Adrenal gland (tissue), 12 donors: ENCODE measurements around the gene JARID2. TPM values are rescaled to one million over a fixed set of nuclear protein-coding genes. Genes with fewer than 3 reads are reported as not detected.
A peak's percentile ranks its signal among the peaks of the same experiment; 100 is the strongest.

ENCODE experiments used
- DNase-seq, 7 donors: peaks; one replicate each; pipeline ENCODE4 v3.0.0-alpha.2; 2019 to 2020
- H3K27ac ChIP-seq, 5 donors: fragments of 200-600 bp; sonication (generic) in 4 of 5; 1 replicate in 3 of 5; 2 replicates in 2 of 5; pipeline versions ENCODE4 v1.5.1 to v1.8.0; 2016 to 2020; ENCODE audit warnings: mild to moderate bottlenecking in 1 of 5
- H3K27me3 ChIP-seq: fragments of 200-600 bp; 2 replicates; pipeline ENCODE4 v1.8.0; 2021
- H3K36me3 ChIP-seq, 2 donors: fragments of 200-600 bp; replicated peaks in 1 of 2; 1 replicate in 1 of 2; 2 replicates in 1 of 2; pipeline versions ENCODE4 v1.5.1 to v1.8.0; 2018 to 2022
- H3K4me1 ChIP-seq, 2 donors: fragments of 200-600 bp; replicated peaks in 1 of 2; 1 replicate in 1 of 2; 2 replicates in 1 of 2; pipeline versions ENCODE4 v1.5.1 to v1.8.0; 2018 to 2021
- H3K4me3 ChIP-seq, 4 donors: fragments of 200-600 bp; sonication (generic) in 3 of 4; one replicate each; pipeline ENCODE4 v1.5.1; 2016 to 2018
- H3K9me3 ChIP-seq, 3 donors: fragments of 200-600 bp; sonication (generic) in 1 of 3; replicated peaks in 1 of 3; 1 replicate in 2 of 3; 2 replicates in 1 of 3; pipeline versions ENCODE4 v1.5.1 to v1.8.0; 2016 to 2021
- CTCF ChIP-seq, 6 experiments: fragments of 450-650 bp in 4 of 6; fragments of 200-600 bp in 2 of 6; sonication (generic) in 1 of 6; IDR thresholded peaks; 1 replicate in 5 of 6; 2 replicates in 1 of 6; pipeline versions ENCODE4 v1.5.1 to v1.8.0; 2016 to 2021; ENCODE audit warnings: antibody characterized with exemption in 6 of 6, mild to moderate bottlenecking in 2 of 6, moderate library complexity in 1 of 6
- POLR2A ChIP-seq, 2 donors: fragments of 450-650 bp; IDR thresholded peaks; one replicate each; pipeline ENCODE4 v1.6.1; 2017; ENCODE audit warnings: antibody characterized with exemption in 2 of 2, mild to moderate bottlenecking in 2 of 2, moderate library complexity in 1 of 2
- WGBS, 4 donors: extraction: QIAGEN DNeasy Blood & Tissue Kit in 2 of 4; methylation state at CpG; one replicate each; pipeline versions ENCODE4 v1.1.5 to v1.1.7; 2013 to 2017; 5-methylcytosine and 5-hydroxymethylcytosine counted together
- intact Hi-C, 2 donors: fragments of 100-400 bp; cut with DNase I; formaldehyde crosslinking; loops; one replicate each; pipeline versions ENCODE4 v1.14.1 to v1.15.0; 2022 to 2023
- polyA plus RNA-seq, 3 donors: library from polyadenylated mRNA; stranded (reverse); fragments of 200-250 nt in 2 of 3; fragments of 350-450 nt in 1 of 3; fragmentation: Illumina TruSeq in 1 of 3; extraction: RNeasy Lipid Tissue Mini Kit (QIAGEN cat#74804) in 1 of 3; gene quantifications; one replicate each; pipeline ENCODE4 v1.2.3, GENCODE V29; 2013 to 2014
- total RNA-seq, 9 donors: library from RNA; depleted of rRNA in 4 of 9; stranded (reverse); fragments of >200 nt in 4 of 9; fragments of 120-200 nt in 1 of 9; fragmentation: NEBNext Ultra II Directional in 1 of 9; extraction: Animal tissue kit (Norgen Biotek cat#: 25700) in 1 of 9; gene quantifications; one replicate each; pipeline versions ENCODE4 v1.1.0 to v1.2.4, GENCODE V29; 2013 to 2023
- donor health status: healthy with polysubstance abuse.
- donor health status: Bipolar disorder and iron deficiency.
- donor health status: DM: yes; HTN: yes; CAD: no.
- donor health status: DM: no; HTN: no; CAD: no.
- donor health status: DM: no; HTN: no; CAD: no.
- donor health status: DM: yes; HTN: yes; CAD: no.

The JARID2 gene
- total and polyA plus RNA-seq, 12 donors: 3.0 to 13.6 (median 8.2) TPM

- H3K36me3 ChIP-seq: peaks cover 0 to 29% of the 10 kb centered on the region in 2 donors
- WGBS, 4 donors: 82 to 96% (median 94%) methylated on average over 5 to 6 of the region's 6 CpGs
- no peak overlapping the region for H3K27ac ChIP-seq
- no peaks in the 10 kb centered on the region for H3K9me3 ChIP-seq
- intact Hi-C loops: loop anchor here in 1 of 2 donors (10.0 kb wide), 1 partner anchor 105 kb away; no protein-coding TSS in a partner anchor
- DNase-seq: no peak
- H3K4me1 ChIP-seq: peaks cover 5 to 20% of the 10 kb centered on the region in 2 donors
- TF ChIP-seq POLR2A (IDR thresholded peaks at IDR 0.05) (no peak), CTCF (IDR thresholded peaks at IDR 0.05) (no peak)
- no peaks in the 10 kb centered on the region for H3K27me3 ChIP-seq
- no peak overlapping the region for H3K4me3 ChIP-seq
Observed at GRCh38 chr6:15510121-15510520, 264.3 kb downstream of the JARID2 start.

GRCh38 chr6:15510536-15511247, 264.8 kb downstream of the JARID2 start:
- Histone ChIP-seq H3K36me3 (peaks cover 0 to 29% of the 10 kb centered on the region in 2 donors), H3K27me3 (no peaks in the 10 kb centered on the region), H3K9me3 (no peaks in the 10 kb centered on the region), H3K27ac (no peak overlapping the region), H3K4me3 (no peak overlapping the region), H3K4me1 (peaks cover 0 to 14% of the 10 kb centered on the region in 2 donors)
- TF ChIP-seq POLR2A (IDR thresholded peaks at IDR 0.05) (no peak), CTCF (IDR thresholded peaks at IDR 0.05) (no peak)
- intact Hi-C loops: loop anchor here in 1 of 2 donors (10.0 kb wide), 1 partner anchor 104 kb away; no protein-coding TSS in a partner anchor
- 75 to 82% (median 80%) methylated on average over 9 to 16 of the region's 16 CpGs for WGBS, 4 donors
- DNase-seq: no peak

GRCh38 chr6:15511248-15512125, 265.6 kb downstream of the JARID2 start:
- TF ChIP-seq POLR2A (IDR thresholded peaks at IDR 0.05): no peak
- TF ChIP-seq CTCF (IDR thresholded peaks at IDR 0.05): no peak
- no peaks in the 10 kb centered on the region for H3K9me3 ChIP-seq
- peak overlapping the region in 1 of 5 donors; percentile 24 for H3K27ac ChIP-seq
- H3K27me3 ChIP-seq: no peaks in the 10 kb centered on the region
- intact Hi-C loops: loop anchor here in 1 of 2 donors (10.0 kb wide), 1 partner anchor 103 kb away; no protein-coding TSS in a partner anchor
- H3K4me1 ChIP-seq: peaks cover 0 to 13% of the 10 kb centered on the region in 2 donors
- no peak overlapping the region for H3K4me3 ChIP-seq
- peak; percentile 58 to 92 (median 81) for DNase-seq
- peaks cover 0 to 29% of the 10 kb centered on the region in 2 donors for H3K36me3 ChIP-seq
- 56 to 76% (median 75%) methylated on average over 9 to 14 of the region's 14 CpGs for WGBS, 4 donors

GRCh38 chr6:15512126-15512525, 266.3 kb downstream of the JARID2 start:
- WGBS, 4 donors: 82 to 92% (median 88%) methylated on average over 18 of the region's 18 CpGs

More at GRCh38 chr6:15512126-15512525, 266.3 kb downstream of the JARID2 start:
- TF ChIP-seq POLR2A (IDR thresholded peaks at IDR 0.05) (no peak), CTCF (IDR thresholded peaks at IDR 0.05) (peak in 5 of 6 experiments; percentile 4 to 35 (median 26))
- H3K9me3 ChIP-seq: no peaks in the 10 kb centered on the region
- intact Hi-C loops: loop anchor here in 1 of 2 donors (10.0 kb wide), 1 partner anchor 103 kb away; no protein-coding TSS in a partner anchor
- peaks cover 0 to 13% of the 10 kb centered on the region in 2 donors for H3K4me1 ChIP-seq
- H3K27me3 ChIP-seq: no peaks in the 10 kb centered on the region
- peak in 5 of 7 donors; percentile 40 to 73 (median 47) for DNase-seq
- H3K4me3 ChIP-seq: no peak overlapping the region
- H3K27ac ChIP-seq: peak overlapping the region in 2 of 5 donors; percentile 17 to 24
- H3K36me3 ChIP-seq: peaks cover 0 to 29% of the 10 kb centered on the region in 2 donors
